ENCODE measurements around the gene VPS41. TPM values are rescaled to one million over a fixed set of nuclear protein-coding genes. Genes with fewer than 3 reads are reported as not detected.

VPS41 gene
- total RNA-seq (2014; rRNA removed; shearing (Covaris generic)), result 23.2 and 30.6 TPM in 2 replicates
- 46.1 and 46.2 TPM in 2 replicates for total RNA-seq (2022)
- percentile 69 among the genes with signal in this experiment for Bru-seq, nascent RNA
- BruChase-seq, experiment 1, labeled RNA remaining after a 6-hour chase, result percentile 63 among the genes with signal in this experiment
- BruChase-seq, experiment 2, labeled RNA remaining after a 2-hour chase, result percentile 59 among the genes with signal in this experiment
- long read RNA-seq, full-length matches to known transcripts, result 17 of 33 reads
- long read RNA-seq, partial matches to known transcripts, result 3 of 33 reads
- long read RNA-seq, other reads (novel, unspliced or antisense), result 13 of 33 reads

DNA sequence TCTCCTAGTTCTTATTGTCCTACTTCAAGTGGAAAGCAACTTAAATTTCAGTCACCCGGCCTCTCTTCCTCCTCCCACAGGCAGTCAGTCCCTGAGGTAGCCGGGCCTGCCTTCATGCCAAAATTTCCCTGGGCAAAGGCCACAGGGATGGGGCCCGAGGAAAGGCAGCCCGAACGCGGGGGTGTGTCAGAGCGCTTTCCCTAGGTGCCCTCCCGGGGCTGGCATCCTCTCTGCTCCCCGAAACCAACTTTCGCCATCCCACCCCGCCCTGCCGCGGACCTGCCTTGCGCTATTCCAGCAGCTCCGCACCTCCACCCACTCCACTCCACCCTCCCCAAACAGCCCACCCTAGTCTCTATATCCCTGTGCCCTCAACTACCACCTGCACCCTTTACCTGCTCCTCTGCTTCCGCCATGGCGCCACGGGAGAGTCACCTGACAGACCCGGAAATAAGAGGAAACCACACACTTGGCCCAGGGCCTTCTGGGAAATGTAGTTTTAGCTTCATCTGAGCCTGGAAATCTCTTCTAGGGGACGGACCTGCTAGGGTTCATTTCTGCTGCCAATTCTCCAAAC lies at the start of gene VPS41:
TSS of gene VPS41 (minus strand) at position 433 of the 577 bp plus-strand sequence. CDS start at position 416, 17 bp downstream.
- H3K27ac ChIP-seq (ENCODE audit: low read depth, low read length, poor library complexity, severe bottlenecking), result no peak within 1 kb of the TSS
- H3K9me3 ChIP-seq (ENCODE audit: low read length), result no peaks in the 10 kb centered on the region
- H2AFZ ChIP-seq (ENCODE audit: low read length), result peak within 1 kb of the TSS; percentile 94
- peaks cover 14% of the 10 kb centered on the region for H3K4me1 ChIP-seq (ENCODE audit: insufficient read depth, low read length, poor library complexity, severe bottlenecking)
- peaks cover 6% of the 10 kb centered on the region; the same call in 1 of the 2 replicates for H3K79me2 ChIP-seq (ENCODE audit: insufficient read depth, low read depth, low read length)
- H3K9me2 ChIP-seq (ENCODE audit: insufficient read depth, low read length), result no peaks in the 10 kb centered on the region
- DNase-seq (ENCODE audit: low spot score), result peak; percentile 82
- CTCF ChIA-PET (ENCODE audit: unreplicated experiment), result interaction anchor here (0.6 kb wide), 1 partner anchor 64 kb away, joined by 4 read pairs; no protein-coding TSS in a partner anchor
- peak within 1 kb of the TSS; percentile 86 for H3K4me3 ChIP-seq (ENCODE audit: low read depth, low read length, poor library complexity, severe bottlenecking)
- no TSS peak for BruUV-seq (replicated peaks)
- no peaks in the 10 kb centered on the region for H4K20me1 ChIP-seq (ENCODE audit: insufficient read depth, low read length)
- no peaks in the 10 kb centered on the region for H3K36me3 ChIP-seq (ENCODE audit: insufficient read depth, low read length)
- intact Hi-C loops (cut with micrococcal nuclease; ENCODE audit: unreplicated experiment), result no loop called here
- POLR2A ChIA-PET, result interaction anchor here (0.8 kb wide), 1 partner anchor 65 kb away, joined by 3 read pairs; no protein-coding TSS in a partner anchor
- H3K4me2 ChIP-seq (ENCODE audit: low read length), result peak within 1 kb of the TSS; percentile 100
- no peak for TF ChIP-seq CTCF (conservative IDR thresholded peaks at IDR 0.05; ENCODE audit: low read length)
- TF ChIP-seq EZH2phosphoT487 (IDR thresholded peaks at IDR 0.05; ENCODE audit: borderline replicate concordance, low read depth, low read length), result no peak

DNA sequence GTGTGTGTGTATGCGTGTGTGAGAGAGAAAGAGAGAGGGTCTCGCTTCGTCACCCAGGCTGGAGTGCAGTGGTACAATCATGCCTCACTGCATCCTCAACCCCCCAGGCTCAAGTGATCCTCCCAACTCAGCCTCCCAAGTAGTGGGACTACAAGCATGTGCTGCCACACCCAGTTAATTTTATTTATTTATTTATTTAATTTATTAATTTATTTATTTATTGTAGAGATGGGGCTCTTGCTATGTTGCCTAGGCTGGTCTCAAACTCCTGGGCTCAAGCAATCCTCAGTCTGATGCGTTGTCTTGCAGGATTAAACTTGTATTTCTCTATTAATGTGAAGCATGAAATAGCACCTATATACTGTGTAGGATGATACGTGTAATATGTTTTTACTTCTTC lies 46.9 kb upstream of the VPS41 start:
- no peak overlapping the region for H3K27ac ChIP-seq (ENCODE audit: low read depth, low read length, poor library complexity, severe bottlenecking)

More for the DNA sequence above, 46.9 kb upstream of the VPS41 start:
- CTCF ChIA-PET (ENCODE audit: unreplicated experiment), result no interaction called here
- Histone ChIP-seq H3K4me1 (ENCODE audit: insufficient read depth, low read length, poor library complexity, severe bottlenecking) (no peaks in the 10 kb centered on the region), H4K20me1 (ENCODE audit: insufficient read depth, low read length) (no peaks in the 10 kb centered on the region), H3K36me3 (ENCODE audit: insufficient read depth, low read length) (no peaks in the 10 kb centered on the region), H3K9me3 (ENCODE audit: low read length) (no peaks in the 10 kb centered on the region), H2AFZ (ENCODE audit: low read length) (no peak overlapping the region), H3K4me2 (ENCODE audit: low read length) (no peak overlapping the region), H3K9me2 (ENCODE audit: insufficient read depth, low read length) (no peaks in the 10 kb centered on the region; the same call in 1 of the 2 replicates), H3K4me3 (ENCODE audit: low read depth, low read length, poor library complexity, severe bottlenecking) (no peak overlapping the region), H3K79me2 (ENCODE audit: insufficient read depth, low read depth, low read length) (no peaks in the 10 kb centered on the region)
- POLR2A ChIA-PET, result no interaction called here
- TF ChIP-seq CTCF (conservative IDR thresholded peaks at IDR 0.05; ENCODE audit: low read length), result no peak
- no peak for TF ChIP-seq EZH2phosphoT487 (IDR thresholded peaks at IDR 0.05; ENCODE audit: borderline replicate concordance, low read depth, low read length)
- no peak for DNase-seq (ENCODE audit: low spot score)
- no TSS peak for BruUV-seq (replicated peaks)
- intact Hi-C loops (cut with micrococcal nuclease; ENCODE audit: unreplicated experiment), result no loop called here

Data from OCI-LY7 (cell line).